HG03103 (cell line): ENCODE data around the gene RILP.

ENCODE experiments used
- ATAC-seq: cut with Tn5 transposase; IDR thresholded peaks from one replicate; pipeline ENCODE4 v1.9.1; 2021; ENCODE audit warnings: low read depth; ENCODE audit not compliant: unreplicated experiment

Gene RILP

DNA sequence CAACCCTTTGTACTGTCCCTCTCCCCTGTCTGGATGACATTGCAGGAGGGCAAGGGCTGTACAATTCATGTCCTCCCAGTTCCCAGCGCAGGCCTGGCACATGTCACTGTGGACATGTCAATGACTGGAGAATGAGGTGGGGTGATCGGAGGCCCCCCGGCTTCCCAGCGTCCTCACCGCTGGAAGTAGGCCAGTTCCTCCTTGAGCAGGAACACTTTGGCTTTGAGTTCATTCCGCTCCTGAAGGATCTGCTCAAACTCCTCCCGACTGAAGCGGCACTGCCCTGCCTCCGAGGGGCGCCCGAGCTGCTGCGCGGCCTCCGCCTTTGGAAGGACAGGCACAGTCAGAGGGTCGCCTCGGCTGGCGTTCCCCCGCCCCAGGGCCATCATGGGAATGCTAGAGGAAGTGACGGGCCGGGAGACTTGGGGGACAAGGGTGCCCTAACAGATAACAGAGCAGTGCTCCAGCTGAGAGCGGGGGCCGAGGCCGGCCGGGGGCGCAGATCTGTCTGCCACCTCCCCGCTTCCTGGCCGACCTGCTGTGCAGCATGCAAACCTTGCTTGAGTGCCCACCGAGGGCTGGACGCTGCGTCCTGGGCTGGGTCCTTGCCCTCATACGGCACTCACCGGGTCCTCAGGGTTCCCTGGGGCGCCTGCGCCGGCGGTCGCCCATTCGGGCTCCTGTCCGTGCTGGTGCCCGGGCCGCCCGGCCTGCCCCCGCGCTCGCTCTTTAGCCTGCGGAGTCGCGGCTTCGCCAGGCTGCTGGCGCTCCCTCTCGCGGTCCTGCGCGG lies 1.3 kb downstream of the RILP start:
- no peak for ATAC-seq

DNA sequence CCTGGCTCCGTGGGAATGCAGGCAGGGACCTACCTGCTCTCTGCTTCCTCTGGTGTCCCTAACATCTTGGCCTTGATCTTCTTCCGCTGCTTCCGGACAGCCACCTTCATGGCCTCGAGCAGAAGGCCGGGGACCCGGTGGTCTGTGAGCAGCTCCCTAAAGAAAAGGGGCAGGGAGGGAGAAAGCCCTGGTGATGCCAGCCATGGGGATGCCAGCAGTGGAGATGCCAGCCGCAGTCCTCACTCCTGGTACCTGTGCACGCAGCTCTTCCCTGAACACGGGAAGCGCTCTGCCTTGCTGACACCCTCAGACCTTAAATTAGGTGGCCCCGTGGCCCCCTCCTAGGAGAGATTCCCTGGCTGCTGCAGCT lies 1.9 kb downstream of the RILP start:
- ATAC-seq = no peak

DNA sequence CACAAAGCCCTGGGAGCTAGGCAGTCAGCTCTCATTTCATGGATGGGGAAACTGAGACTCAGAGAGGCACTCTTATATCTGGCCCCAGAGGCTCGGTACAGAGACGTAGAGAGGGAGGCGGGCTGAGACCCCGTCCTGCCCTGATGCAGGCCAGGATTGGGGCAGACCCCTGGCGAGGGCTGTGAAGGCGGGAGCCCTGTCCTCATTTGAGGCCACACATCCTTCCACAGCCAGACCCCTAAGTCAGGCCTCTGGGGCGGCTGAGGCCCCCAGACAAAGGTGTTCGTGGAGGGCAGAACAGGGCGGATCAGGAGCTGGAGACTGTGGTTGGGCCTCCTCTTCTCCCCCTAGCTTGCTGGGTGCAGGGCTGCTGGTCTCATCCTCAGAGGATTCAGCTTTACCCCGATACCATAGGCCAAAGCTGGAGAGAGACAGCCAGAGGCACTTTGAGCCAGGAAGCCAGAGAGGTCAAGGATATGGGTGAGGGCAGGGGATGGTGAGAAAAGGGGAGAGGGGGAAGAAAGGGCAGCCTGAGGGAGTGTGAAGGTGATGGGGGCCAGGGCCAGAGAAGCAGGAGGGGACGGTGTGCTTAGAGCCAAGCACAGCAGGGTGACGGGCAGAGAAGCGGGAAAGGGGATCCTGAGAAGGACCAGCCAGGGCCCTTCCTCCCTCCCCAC lies 3.3 kb downstream of the RILP start:
- no peak for ATAC-seq

DNA sequence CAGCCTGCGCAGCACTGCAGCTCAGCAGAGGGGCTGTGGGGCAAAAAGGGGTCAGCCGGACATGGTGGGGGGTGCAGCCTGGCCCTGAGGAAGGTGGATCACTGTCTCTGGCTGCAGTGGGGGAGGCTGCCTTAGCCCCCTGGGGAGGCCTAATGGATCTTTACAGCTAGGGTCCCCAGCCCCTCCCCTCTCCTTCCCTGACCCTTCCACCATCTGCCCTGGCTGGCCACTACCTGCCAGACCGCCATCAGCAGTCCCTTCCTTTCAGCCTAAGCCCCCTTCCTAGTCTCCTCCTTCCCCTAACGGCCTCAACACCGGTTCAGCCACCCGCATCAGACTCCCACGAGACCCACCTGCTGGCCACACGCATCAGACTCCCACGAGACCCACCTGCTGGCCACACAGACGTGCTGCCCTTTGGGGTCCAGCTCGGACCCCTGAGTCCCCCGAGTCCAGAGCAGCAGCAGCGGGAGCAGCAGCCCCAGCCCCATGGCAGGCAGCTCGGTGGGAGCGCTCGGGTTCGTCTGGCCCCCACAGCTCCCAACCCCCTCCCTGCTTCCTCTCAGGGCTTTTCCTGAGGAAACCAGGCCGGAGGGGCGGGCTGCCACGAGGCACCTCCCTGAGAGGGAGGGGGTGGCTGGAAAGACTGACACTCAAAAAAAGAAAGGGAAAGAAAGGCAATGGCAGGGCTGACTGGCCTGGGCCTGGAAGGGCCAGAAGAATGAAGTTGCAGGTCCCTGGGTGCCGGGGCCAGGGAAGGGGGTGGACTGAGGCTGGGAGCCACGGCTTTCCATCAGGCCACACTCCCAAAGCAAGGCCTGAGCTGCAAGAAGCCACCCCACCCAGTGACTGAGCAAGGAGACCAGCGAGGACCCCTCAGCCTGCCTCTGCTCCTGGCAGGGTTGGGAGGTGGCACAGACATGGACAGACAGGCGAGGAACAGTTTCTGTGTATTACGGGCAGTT lies 4.2 kb downstream of the RILP start, which contains the start of gene SCARF1:
TSS of gene SCARF1 (minus strand) at position 526 of the 965 bp plus-strand sequence. CDS start at position 491, 35 bp downstream.
- ATAC-seq = no peak

DNA sequence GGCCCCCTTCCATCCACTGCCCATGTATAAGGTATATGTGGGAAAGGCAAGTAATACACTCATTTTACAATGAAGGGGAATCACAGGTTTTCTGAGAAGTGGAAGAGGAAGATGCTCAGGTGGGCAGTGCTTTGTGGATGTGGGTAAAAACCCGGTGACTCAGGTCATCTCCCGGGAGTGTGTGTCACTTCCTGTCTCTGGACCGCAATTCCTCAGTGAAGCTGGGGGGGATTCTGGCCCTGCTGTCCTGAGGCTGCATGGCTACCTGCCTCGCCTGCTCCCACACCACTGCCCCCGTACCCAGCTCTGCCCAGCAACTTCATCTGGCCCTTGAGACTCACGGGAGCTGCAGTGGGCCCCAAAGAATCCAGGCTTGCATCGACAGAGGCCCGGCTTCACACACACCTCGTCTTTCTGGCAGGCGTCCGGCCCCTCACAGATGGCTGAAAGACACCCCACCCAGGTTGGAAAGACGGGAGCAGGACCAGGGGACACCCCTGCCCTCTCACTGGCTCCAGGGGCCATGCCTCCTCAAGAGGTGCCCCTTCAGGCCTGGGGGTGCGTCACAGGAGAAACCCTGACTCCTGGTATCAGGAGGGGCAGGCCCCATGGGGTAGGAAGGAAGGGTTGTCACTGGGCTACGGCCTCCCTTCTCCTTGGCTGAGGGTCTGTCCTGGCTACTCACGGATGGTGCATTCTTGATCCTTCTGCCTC lies 5.0 kb downstream of the RILP start:
- ATAC-seq = no peak

DNA sequence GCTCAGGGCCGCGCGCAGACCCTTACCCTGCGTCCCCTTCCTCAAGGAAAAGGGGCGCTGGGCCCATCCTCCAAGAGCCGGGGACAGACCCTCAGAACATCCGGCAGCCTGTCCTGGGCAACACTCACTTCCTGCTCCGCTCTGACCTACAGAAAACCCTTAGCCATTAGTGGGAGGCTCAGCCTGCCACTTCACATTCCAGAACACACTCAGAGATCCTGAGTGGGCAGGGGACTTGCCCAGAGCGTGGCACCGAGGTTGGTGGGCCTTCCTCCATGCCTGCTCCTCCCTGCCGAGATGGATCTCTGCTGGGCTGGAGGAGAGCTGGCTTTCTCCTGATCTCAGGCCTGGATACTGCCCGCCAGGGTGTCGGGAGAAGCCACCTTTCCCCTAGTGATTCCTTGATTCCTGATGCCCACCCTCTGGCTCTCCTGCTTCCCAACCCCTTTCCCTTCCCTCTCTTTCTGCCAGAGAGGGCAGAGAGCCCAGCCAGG lies 5.6 kb downstream of the RILP start:
- no peak for ATAC-seq

DNA sequence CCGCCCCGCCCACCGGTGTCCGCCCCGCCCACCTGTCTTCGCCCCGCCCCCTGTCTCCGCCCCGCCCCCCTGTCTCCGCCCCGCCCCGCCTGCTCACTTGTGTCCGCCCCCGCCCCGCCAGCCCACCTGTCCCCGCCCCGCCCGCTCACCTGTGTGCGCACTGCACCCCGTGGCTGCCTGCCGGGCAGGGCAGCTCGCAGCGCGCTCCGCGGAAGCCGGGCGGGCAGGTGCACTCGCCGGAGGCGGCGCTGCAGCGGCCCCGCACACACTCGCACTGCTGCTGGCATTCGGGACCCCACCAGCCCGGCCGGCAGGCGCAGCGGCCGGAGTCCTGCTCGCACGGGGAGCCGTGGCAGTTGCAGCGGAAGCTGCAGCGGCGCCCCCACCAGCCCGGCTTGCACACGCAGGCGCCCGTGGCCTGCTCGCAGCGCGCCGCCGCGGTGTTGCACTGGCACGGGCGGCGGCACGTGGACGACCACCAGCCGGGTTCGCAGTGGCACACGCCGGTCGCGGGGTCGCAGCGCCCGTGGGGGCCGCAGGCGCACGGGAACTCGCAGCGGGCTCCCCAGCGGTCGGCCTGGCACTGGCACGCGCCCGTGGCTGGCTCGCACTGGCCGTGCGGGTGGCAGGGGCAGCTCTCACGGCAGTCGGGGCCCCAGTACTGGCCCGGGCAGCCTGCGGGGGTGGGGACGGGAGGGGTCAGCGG lies 6.2 kb downstream of the RILP start:
- ATAC-seq = no peak

DNA sequence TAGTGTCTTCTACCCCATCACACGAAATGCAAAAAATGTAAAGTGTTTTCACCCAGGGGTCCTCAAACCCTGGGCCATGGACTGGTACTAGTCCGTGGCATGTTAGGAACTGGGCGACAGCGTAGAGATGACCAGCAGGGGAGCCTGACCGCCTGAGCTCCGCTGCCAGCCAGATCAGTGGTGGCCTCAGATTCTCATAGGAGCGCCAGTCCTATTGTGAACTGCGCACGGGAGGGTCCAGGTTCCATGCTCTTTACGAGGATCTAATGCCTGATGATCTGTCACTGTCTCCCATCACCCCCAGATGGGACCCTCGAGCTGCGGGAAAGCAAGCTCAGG lies 8.6 kb downstream of the RILP start:
- no peak for ATAC-seq

DNA sequence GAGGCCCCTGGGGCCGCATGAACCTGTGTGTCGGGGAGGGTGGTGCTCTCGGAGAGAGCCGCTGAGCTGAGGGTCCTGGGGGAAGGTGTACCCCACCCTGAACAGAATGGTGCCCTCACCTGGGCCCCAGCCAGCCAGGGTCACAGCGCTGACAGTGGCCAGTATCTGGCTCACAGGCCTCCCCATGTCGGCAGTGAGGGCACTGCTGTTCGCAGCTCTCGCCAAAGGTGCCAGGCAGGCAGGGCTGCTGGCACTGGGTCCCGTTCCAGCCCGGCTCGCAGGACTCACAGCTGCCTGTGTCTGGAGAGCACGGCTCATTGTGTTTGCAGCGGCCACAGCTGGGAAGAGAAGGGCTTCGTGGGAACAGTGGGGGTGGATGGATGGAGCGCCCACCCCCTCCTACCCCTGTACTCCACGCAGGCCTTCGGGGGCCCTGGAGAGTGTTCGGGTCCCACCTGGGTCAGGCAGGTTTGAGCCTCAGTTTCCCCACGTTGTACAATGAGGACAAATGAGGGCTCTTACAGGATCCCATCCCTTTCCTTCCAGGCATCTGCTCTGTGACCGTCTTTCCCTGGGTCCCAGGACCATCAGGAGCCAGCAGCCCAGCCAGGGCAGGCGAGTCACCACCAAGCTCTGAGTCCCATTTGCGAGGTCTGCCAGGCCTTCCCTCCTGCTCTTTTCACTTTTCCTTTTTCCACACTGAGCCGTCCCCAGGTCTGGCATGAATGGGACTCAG lies 9.2 kb downstream of the RILP start:
- ATAC-seq = no peak

DNA sequence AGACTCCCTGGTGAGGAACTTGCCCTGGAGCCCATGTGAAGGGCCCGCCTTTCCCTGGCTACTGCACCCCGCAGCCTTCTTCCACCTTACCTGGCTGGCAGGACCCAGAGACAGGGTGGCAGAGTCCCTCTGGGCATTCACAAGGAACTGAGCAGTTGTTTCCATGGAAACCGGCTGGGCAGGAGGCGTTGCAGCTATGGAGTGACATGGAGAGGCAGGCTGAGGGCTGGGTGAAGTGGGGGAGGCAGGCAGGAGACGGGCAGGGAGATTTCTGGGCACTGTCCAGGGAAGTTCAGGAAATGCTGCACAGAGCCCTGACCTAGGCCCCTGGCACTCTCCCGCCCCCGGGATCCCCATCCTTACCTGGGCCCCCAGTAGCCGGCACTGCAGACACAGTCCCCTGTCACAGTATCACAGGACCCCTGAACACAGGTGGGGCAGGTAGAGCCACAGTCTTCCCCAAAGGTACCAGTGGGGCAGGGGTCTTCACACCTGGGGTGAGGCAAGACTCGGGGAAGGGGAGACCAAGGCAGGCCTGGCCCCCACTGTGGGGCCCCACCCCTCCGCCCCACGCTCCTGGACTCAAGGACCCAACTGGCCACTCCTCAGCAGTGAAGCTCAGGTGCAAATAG lies 10.0 kb downstream of the RILP start:
- no peak for ATAC-seq

DNA sequence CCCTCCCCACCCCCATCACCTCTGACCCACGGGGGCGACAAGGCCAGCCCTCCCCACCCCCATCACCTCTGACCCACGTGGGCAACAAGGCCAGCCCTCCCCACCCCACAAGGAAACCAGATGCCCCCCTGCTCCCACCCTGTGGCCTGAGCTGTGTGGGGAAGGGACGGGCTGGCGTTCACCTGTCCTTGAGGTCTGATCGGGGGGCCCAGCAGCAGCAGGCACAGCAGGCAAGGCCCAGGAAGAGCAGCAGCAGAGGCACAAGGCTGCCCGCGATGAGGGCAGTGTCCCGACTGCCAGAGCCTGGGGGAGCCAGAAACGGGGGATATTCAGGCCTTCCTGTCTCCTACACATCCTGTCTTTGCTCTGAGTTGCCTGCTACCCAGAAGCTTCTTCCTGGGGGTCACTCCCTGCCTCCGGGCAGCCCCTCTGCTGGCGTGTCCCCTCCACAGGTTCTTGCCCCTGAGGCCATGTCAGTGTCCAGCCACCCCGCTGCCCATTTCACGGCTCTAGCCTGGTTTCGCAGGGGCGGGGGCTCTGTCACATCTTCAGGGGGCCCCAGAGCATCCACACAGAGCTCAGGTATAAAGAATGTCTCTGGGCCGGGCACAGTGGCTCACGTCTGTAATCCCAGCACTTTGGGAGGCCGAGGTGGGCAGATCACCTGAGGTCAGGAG lies 10.9 kb downstream of the RILP start:
- ATAC-seq = no peak

DNA sequence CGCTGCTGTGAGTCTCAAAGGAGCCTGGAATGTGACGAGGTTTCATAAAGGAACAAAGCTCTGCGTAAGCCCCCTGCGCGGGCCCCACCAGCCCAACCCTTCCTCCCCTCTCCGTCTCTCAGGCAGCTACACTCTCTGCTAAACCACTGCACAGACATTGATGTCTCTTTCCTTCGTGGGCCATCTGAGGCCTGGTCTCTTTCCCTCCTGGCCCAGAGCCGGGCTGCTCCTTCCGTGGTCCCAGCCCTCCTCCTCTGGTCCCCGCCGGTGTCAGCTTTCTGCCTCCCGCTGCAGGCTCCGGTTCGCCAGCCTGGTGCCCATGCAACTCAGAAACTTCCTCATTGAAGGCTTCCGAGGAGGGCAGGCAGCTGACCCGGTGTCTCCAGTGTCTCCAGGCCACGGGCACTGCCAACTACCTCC lies 11.5 kb downstream of the RILP start:
- ATAC-seq = no peak

DNA sequence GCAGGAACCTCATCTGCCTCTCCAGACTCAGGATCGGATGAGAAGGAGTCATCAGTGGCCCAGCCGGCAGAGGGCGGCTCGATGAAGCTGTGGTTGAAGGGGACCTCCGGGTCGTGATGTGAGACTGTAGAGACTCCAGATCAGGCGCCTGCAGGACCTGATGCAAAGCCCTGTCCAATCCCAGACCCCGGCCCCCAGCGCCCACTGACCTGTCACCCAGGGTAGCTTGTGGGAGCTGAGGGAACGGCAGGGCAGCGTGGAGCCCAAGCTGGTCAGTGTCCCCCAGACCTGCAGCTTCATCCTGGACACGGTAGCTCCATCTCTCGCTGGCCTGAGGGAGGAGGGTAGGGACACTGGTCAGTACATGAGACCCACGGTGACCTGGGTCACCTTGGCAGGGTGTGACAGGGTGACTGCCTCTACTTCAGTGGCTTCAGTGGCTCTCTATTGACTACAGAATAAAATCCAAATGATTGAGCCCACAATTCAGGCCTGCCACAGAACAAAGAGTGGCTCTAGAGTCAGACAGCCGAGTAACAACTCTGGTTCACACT lies 12.9 kb downstream of the RILP start:
- ATAC-seq = no peak

DNA sequence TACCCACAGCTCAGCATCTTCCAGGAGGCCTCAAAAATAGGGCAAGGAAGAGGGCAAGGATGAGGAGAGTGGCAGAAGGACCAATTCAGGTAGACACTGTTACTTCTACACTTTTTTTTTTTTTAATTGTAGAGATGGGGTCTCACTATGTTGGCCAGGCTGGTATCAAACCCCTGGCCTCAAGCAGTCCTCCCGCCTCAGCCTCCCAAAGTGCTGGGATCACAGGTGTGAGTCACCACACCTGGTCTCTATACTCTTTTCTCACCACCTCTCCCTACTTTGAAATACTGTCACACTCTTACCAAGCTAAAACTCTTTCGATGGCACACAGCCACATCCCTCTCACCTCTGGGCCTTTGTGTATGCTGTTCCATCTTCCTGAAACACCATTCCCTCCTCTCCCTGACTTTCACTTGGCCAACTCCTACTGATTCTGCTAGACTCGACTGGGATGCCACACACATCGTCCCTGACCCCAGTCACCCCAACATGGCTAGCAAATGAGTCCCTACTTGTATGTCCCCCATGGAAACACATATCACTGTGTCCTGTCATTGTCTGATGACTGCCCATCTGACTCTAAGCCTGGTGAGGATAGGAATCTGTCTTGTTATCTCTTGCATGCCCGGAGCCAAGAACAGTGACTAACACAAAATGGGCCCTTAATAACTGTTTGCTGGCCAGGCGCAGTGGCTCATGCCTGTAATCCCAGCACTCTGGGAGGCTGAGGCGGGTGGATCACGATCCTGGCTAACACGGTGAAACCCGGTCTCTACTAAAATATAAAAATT lies 13.8 kb downstream of the RILP start:
- ATAC-seq = no peak

DNA sequence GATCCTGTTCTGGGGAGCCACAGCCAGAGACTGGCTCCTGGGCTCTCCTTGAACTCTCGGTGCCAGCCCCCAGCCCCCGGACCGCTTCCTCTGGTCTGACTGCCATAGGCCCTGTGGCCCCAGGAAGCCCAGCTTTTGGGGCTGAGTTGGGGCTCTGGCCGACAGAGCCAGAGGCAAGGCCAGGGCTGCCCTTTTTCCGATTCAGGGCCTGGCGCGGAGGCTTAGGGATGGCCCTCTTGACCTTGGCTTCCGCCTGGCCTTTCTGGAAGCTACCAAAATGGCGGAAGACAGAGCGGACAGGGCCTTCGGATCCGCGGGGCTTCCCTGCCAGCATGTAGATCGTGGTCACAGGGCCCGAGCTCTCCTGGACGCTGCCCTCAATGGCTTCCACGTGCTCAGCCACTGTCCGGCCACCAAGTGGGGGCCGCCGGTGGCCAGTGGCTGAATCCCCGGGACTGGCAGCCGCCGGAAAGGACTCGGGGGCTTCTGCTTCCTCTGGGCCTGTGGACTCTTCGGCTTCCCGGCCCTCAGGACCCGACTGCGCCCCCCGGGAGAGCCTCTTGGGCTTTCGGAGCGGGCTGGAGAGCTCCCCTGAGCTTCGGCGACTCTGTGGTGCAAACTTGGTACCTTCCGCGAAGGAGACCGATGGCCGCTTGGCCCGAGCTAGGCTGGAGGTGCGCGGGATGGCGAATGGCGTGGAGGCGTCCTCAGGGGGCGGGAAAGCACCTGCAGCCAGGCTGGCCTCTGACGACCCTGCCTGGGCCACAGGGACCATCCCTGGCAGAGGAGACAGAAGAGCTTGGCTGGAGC lies 14.6 kb downstream of the RILP start:
- no peak for ATAC-seq

DNA sequence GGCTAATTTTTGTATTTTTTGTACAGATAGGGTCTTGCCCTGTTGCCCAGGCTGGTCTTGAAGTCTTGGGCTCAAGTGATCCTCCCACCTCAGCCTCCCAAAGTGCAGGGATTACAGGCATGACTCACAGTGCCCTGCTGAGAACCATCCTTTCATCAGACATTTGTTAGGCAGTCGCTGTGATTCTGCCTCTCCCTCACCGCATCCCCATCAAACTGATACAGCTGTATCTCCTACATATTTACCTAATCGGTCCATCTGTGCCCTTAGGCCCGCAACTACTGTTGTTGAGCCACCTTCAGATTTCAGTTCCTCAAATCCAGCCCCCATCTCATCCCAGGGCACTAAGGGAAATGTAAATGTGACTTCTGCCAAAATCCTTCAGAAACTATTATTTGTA lies 19.0 kb downstream of the RILP start:
- ATAC-seq = no peak
